ENCODE measurements around the gene RASGRP4.

RASGRP4 gene

GRCh38 chr19:38385057-38385803, 40.8 kb downstream of the RASGRP4 start:
- H3K4me1 ChIP-seq (ENCODE audit: control insufficient read depth in 1 of 2, insufficient read depth in 2 of 2, low read length in 2 of 2): peaks cover 19 to 21% of the 10 kb centered on the region in 2 experiments
- no peak overlapping the region for H4K12ac ChIP-seq (ENCODE audit: low read depth, low read length)
- H3K36me3 ChIP-seq (ENCODE audit: control insufficient read depth in 1 of 2, insufficient read depth in 2 of 2, low read length in 2 of 2): peaks cover 55 to 60% of the 10 kb centered on the region in 2 experiments
- peaks cover 8% of the 10 kb centered on the region for H3K79me1 ChIP-seq (ENCODE audit: low read length)
- H3K27me3 ChIP-seq (ENCODE audit: insufficient read depth, low read length): no peaks in the 10 kb centered on the region
- no peak overlapping the region for H2BK12ac ChIP-seq (ENCODE audit: low read length)
- H3K9me3 ChIP-seq (ENCODE audit: insufficient read depth, low read depth, low read length): no peaks in the 10 kb centered on the region
- H3K23ac ChIP-seq (ENCODE audit: low read length): no peak overlapping the region
- no peak overlapping the region for H3K27ac ChIP-seq (ENCODE audit: low read depth, low read length)
- H3K14ac ChIP-seq (ENCODE audit: low read length): no peak overlapping the region
- no peak overlapping the region for H3K9ac ChIP-seq (ENCODE audit: low read length)
- no peak overlapping the region for H3K4me3 ChIP-seq (ENCODE audit: low read depth, low read length)
- no peak overlapping the region for H3K4me2 ChIP-seq (ENCODE audit: low read length)
- H2AFZ ChIP-seq (ENCODE audit: insufficient read depth, low read length, poor library complexity): no peak overlapping the region
- no peak overlapping the region for H2BK5ac ChIP-seq (ENCODE audit: low read depth, low read length, poor library complexity)
- H3K4ac ChIP-seq (ENCODE audit: low read depth, low read length): no peak overlapping the region
- no peak overlapping the region for H3K18ac ChIP-seq (ENCODE audit: low read length)
- H4K8ac ChIP-seq (ENCODE audit: low read depth, low read length): no peak overlapping the region
- H2BK120ac ChIP-seq (ENCODE audit: insufficient read depth, low read length, poor library complexity): no peak overlapping the region
- no peaks in the 10 kb centered on the region for H3K79me2 ChIP-seq (ENCODE audit: control insufficient read depth, insufficient read depth, low read length, poor library complexity)
- WGBS (ENCODE audit: extremely low coverage, insufficient coverage, insufficient read length): no CpG with 5 or more reads among the region's 40 CpGs
- no peak for DNase-seq
- H2AK5ac ChIP-seq (ENCODE audit: low read length): no peak overlapping the region
- no peak overlapping the region for H4K91ac ChIP-seq (ENCODE audit: low read depth, low read length)

GRCh38 chr19:38384209-38385027, 41.6 kb downstream of the RASGRP4 start:
- peaks cover 19 to 21% of the 10 kb centered on the region in 2 experiments for H3K4me1 ChIP-seq (ENCODE audit: control insufficient read depth in 1 of 2, insufficient read depth in 2 of 2, low read length in 2 of 2)
- no peak overlapping the region for H2AK5ac ChIP-seq (ENCODE audit: low read length)
- no peak overlapping the region for H4K91ac ChIP-seq (ENCODE audit: low read depth, low read length)
- no peak overlapping the region for H3K4me2 ChIP-seq (ENCODE audit: low read length)
- no peak overlapping the region for H3K23ac ChIP-seq (ENCODE audit: low read length)
- WGBS (ENCODE audit: extremely low coverage, insufficient coverage, insufficient read length): no CpG with 5 or more reads among the region's 10 CpGs
- H2BK12ac ChIP-seq (ENCODE audit: low read length): no peak overlapping the region
- peak in 1 of 2 donors; percentile 39 for DNase-seq
- no peak overlapping the region for H3K4me3 ChIP-seq (ENCODE audit: low read depth, low read length)
- no peak overlapping the region for H3K18ac ChIP-seq (ENCODE audit: low read length)
- H3K79me1 ChIP-seq (ENCODE audit: low read length): peaks cover 8% of the 10 kb centered on the region
- no peaks in the 10 kb centered on the region for H3K9me3 ChIP-seq (ENCODE audit: insufficient read depth, low read depth, low read length)
- H2BK120ac ChIP-seq (ENCODE audit: insufficient read depth, low read length, poor library complexity): no peak overlapping the region
- H4K8ac ChIP-seq (ENCODE audit: low read depth, low read length): no peak overlapping the region
- H4K12ac ChIP-seq (ENCODE audit: low read depth, low read length): no peak overlapping the region
- no peak overlapping the region for H2AFZ ChIP-seq (ENCODE audit: insufficient read depth, low read length, poor library complexity)
- no peak overlapping the region for H3K9ac ChIP-seq (ENCODE audit: low read length)
- no peaks in the 10 kb centered on the region for H3K27me3 ChIP-seq (ENCODE audit: insufficient read depth, low read length)
- H3K36me3 ChIP-seq (ENCODE audit: control insufficient read depth in 1 of 2, insufficient read depth in 2 of 2, low read length in 2 of 2): peaks cover 60 to 66% of the 10 kb centered on the region in 2 experiments
- no peak overlapping the region for H3K4ac ChIP-seq (ENCODE audit: low read depth, low read length)
- no peaks in the 10 kb centered on the region for H3K79me2 ChIP-seq (ENCODE audit: control insufficient read depth, insufficient read depth, low read length, poor library complexity)
- no peak overlapping the region for H3K14ac ChIP-seq (ENCODE audit: low read length)
- H3K27ac ChIP-seq (ENCODE audit: low read depth, low read length): no peak overlapping the region
- no peak overlapping the region for H2BK5ac ChIP-seq (ENCODE audit: low read depth, low read length, poor library complexity)

- no peak overlapping the region for H2AFZ ChIP-seq (ENCODE audit: insufficient read depth, low read length, poor library complexity)
- no peaks in the 10 kb centered on the region for H3K9me3 ChIP-seq (ENCODE audit: insufficient read depth, low read depth, low read length)
- no peak overlapping the region for H2BK5ac ChIP-seq (ENCODE audit: low read depth, low read length, poor library complexity)
- H3K36me3 ChIP-seq (ENCODE audit: control insufficient read depth in 1 of 2, insufficient read depth in 2 of 2, low read length in 2 of 2): peaks cover 66 to 71% of the 10 kb centered on the region in 2 experiments
- H2BK120ac ChIP-seq (ENCODE audit: insufficient read depth, low read length, poor library complexity): no peak overlapping the region
- peaks cover 6% of the 10 kb centered on the region for H3K79me1 ChIP-seq (ENCODE audit: low read length)
- no peak overlapping the region for H3K4me2 ChIP-seq (ENCODE audit: low read length)
- H3K18ac ChIP-seq (ENCODE audit: low read length): no peak overlapping the region
- no peak overlapping the region for H3K4me3 ChIP-seq (ENCODE audit: low read depth, low read length)
- peaks cover 13 to 15% of the 10 kb centered on the region in 2 experiments for H3K4me1 ChIP-seq (ENCODE audit: control insufficient read depth in 1 of 2, insufficient read depth in 2 of 2, low read length in 2 of 2)
- no peak for DNase-seq
- WGBS (ENCODE audit: extremely low coverage, insufficient coverage, insufficient read length): no CpG with 5 or more reads among the region's 2 CpGs
- no peaks in the 10 kb centered on the region for H3K79me2 ChIP-seq (ENCODE audit: control insufficient read depth, insufficient read depth, low read length, poor library complexity)
- no peak overlapping the region for H3K9ac ChIP-seq (ENCODE audit: low read length)
- H3K14ac ChIP-seq (ENCODE audit: low read length): no peak overlapping the region
- no peak overlapping the region for H4K12ac ChIP-seq (ENCODE audit: low read depth, low read length)
- no peak overlapping the region for H2BK12ac ChIP-seq (ENCODE audit: low read length)
- H4K91ac ChIP-seq (ENCODE audit: low read depth, low read length): no peak overlapping the region
- no peaks in the 10 kb centered on the region for H3K27me3 ChIP-seq (ENCODE audit: insufficient read depth, low read length)
- no peak overlapping the region for H3K27ac ChIP-seq (ENCODE audit: low read depth, low read length)
- H3K4ac ChIP-seq (ENCODE audit: low read depth, low read length): no peak overlapping the region
- H4K8ac ChIP-seq (ENCODE audit: low read depth, low read length): no peak overlapping the region
- no peak overlapping the region for H2AK5ac ChIP-seq (ENCODE audit: low read length)
- H3K23ac ChIP-seq (ENCODE audit: low read length): no peak overlapping the region
Observed at GRCh38 chr19:38383743-38384142, 42.3 kb downstream of the RASGRP4 start.

- H2BK12ac ChIP-seq (ENCODE audit: low read length): no peak overlapping the region
- WGBS (ENCODE audit: extremely low coverage, insufficient coverage, insufficient read length): no CpG with 5 or more reads among the region's 10 CpGs
- peak; percentile 95 to 98 for DNase-seq
Observed at GRCh38 chr19:38383184-38383583, 42.8 kb downstream of the RASGRP4 start.

More at GRCh38 chr19:38383184-38383583, 42.8 kb downstream of the RASGRP4 start:
- no peaks in the 10 kb centered on the region for H3K9me3 ChIP-seq (ENCODE audit: insufficient read depth, low read depth, low read length)
- H2BK120ac ChIP-seq (ENCODE audit: insufficient read depth, low read length, poor library complexity): no peak overlapping the region
- no peak overlapping the region for H4K8ac ChIP-seq (ENCODE audit: low read depth, low read length)
- no peak overlapping the region for H2AK5ac ChIP-seq (ENCODE audit: low read length)
- no peak overlapping the region for H3K14ac ChIP-seq (ENCODE audit: low read length)
- no peaks in the 10 kb centered on the region for H3K79me2 ChIP-seq (ENCODE audit: control insufficient read depth, insufficient read depth, low read length, poor library complexity)
- H2AFZ ChIP-seq (ENCODE audit: insufficient read depth, low read length, poor library complexity): no peak overlapping the region
- no peak overlapping the region for H3K27ac ChIP-seq (ENCODE audit: low read depth, low read length)
- no peak overlapping the region for H3K4me3 ChIP-seq (ENCODE audit: low read depth, low read length)
- peaks cover 67 to 71% of the 10 kb centered on the region in 2 experiments for H3K36me3 ChIP-seq (ENCODE audit: control insufficient read depth in 1 of 2, insufficient read depth in 2 of 2, low read length in 2 of 2)
- H3K4ac ChIP-seq (ENCODE audit: low read depth, low read length): no peak overlapping the region
- H3K9ac ChIP-seq (ENCODE audit: low read length): no peak overlapping the region
- no peak overlapping the region for H2BK5ac ChIP-seq (ENCODE audit: low read depth, low read length, poor library complexity)
- H3K27me3 ChIP-seq (ENCODE audit: insufficient read depth, low read length): no peaks in the 10 kb centered on the region
- H3K79me1 ChIP-seq (ENCODE audit: low read length): peaks cover 4% of the 10 kb centered on the region
- H4K12ac ChIP-seq (ENCODE audit: low read depth, low read length): no peak overlapping the region
- peaks cover 11 to 12% of the 10 kb centered on the region in 2 experiments for H3K4me1 ChIP-seq (ENCODE audit: control insufficient read depth in 1 of 2, insufficient read depth in 2 of 2, low read length in 2 of 2)
- H4K91ac ChIP-seq (ENCODE audit: low read depth, low read length): no peak overlapping the region
- H3K4me2 ChIP-seq (ENCODE audit: low read length): no peak overlapping the region
- H3K23ac ChIP-seq (ENCODE audit: low read length): no peak overlapping the region
- H3K18ac ChIP-seq (ENCODE audit: low read length): no peak overlapping the region
